HCT116 (cell line): ENCODE data around the gene ARID4A.

Experiments
- ATF3 ChIP-seq: IDR thresholded peaks from 2 replicates; pipeline ENCODE4 v1.6.1; 2012
- CTCF ChIP-seq, 3 experiments: fragments of 200-600 bp in 1 of 3; sonication (generic) in 1 of 3; IDR thresholded peaks in 2 of 3; conservative IDR thresholded peaks in 1 of 3; 2 replicates each; pipeline ENCODE4 v1.5.1; 2012 to 2017; ENCODE audit warnings: low read depth in 2 of 3, low read length in 2 of 3, antibody characterized with exemption in 1 of 3, borderline replicate concordance in 1 of 3, control low read depth in 1 of 3, mild to moderate bottlenecking in 1 of 3, mixed read lengths in 1 of 3, mixed run types in 1 of 3, moderate library complexity in 1 of 3; ENCODE audit not compliant: insufficient read depth in 1 of 3
- EGR1 ChIP-seq: IDR thresholded peaks from 2 replicates; pipeline ENCODE4 v1.6.1; 2012; ENCODE audit warnings: low read depth
- EZH2phosphoT487 ChIP-seq: fragments of 200-600 bp; IDR thresholded peaks from 2 replicates; pipeline ENCODE4 v1.6.1; 2018; ENCODE audit warnings: antibody characterized with exemption, borderline replicate concordance
- POLR2A ChIP-seq: IDR thresholded peaks from 2 replicates; pipeline ENCODE4 v1.7.0; 2011; ENCODE audit warnings: borderline replicate concordance; ENCODE audit not compliant: insufficient read depth, insufficient read length; ENCODE audit errors: extremely low read depth
- POLR2AphosphoS5 ChIP-seq: IDR thresholded peaks from 2 replicates; pipeline ENCODE4 v1.6.1; 2011; ENCODE audit warnings: mild to moderate bottlenecking, low read depth, low read length, moderate library complexity
- RAD21 ChIP-seq: IDR thresholded peaks from 2 replicates; pipeline ENCODE4 v1.6.1; 2012; ENCODE audit warnings: low read depth, mild to moderate bottlenecking
- REST ChIP-seq: IDR thresholded peaks from 2 replicates; pipeline ENCODE4 v1.6.1; 2012; ENCODE audit warnings: low read depth
- SP1 ChIP-seq: IDR thresholded peaks from 2 replicates; pipeline ENCODE4 v1.6.1; 2012; ENCODE audit warnings: low read depth
- SRF ChIP-seq: IDR thresholded peaks from 2 replicates; pipeline ENCODE4 v1.6.1; 2012; ENCODE audit warnings: low read depth
- ZBTB33 ChIP-seq: IDR thresholded peaks from 2 replicates; pipeline ENCODE4 v1.6.1; 2011; ENCODE audit warnings: mild to moderate bottlenecking, low read length, moderate library complexity; ENCODE audit not compliant: insufficient replicate concordance; ENCODE audit errors: extremely low read depth
- ZNF274 ChIP-seq: fragments of 200-500 bp; sonication (Bioruptor generic); IDR thresholded peaks from 2 replicates; pipeline ENCODE4 v1.6.1; 2014; ENCODE audit warnings: mild to moderate bottlenecking, low read depth, low read length, inconsistent platforms

GRCh38 chr14:58376791-58377190 lies 78.4 kb downstream of the ARID4A start:
- TF ChIP-seq POLR2A (no peak), CTCF (IDR thresholded peaks at IDR 0.05 in 2 of 3, conservative IDR thresholded peaks at IDR 0.05 in 1 of 3; ENCODE audit: borderline replicate concordance in 1 of 3, insufficient read depth in 1 of 3, low read depth in 2 of 3, low read length in 2 of 3) (no peak), RAD21 (no peak), ATF3 (no peak), SRF (no peak), ZNF274 (no peak), ZBTB33 (no peak), SP1 (no peak), POLR2AphosphoS5 (no peak), REST (no peak), EGR1 (no peak), EZH2phosphoT487 (no peak)
